GM18868 (cell line): Measurements from ENCODE around the gene BCLAF1.

Source experiments
- ATAC-seq: cut with Tn5 transposase; IDR thresholded peaks from one replicate; pipeline ENCODE4 v1.9.1; 2021; ENCODE audit warnings: mild to moderate bottlenecking, moderate library complexity; ENCODE audit not compliant: unreplicated experiment

The BCLAF1 gene

DNA sequence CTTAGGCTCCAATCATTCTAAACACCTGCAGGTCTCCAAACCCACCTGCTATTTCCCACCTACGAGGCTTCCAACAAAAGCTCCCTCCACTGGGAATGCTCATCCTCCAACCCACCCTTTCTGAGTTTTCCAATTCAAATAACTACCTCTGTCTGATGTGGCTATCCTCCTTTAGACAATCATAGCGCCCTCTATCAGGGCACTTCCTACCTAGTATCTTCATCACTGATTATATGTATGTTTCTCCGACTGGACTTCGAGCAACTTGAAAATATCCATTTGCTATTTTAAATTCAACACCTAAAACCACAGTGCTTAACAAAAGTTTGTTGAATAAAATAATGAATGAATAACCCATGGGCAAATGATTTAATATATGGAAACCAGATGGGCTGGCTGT, 80.9 kb downstream of the BCLAF1 start:
- ATAC-seq, result no peak
